Neural progenitor cell (in vitro differentiated cells): Measurements from ENCODE around the gene VGLL1.

Experiments
- CTCF ChIP-seq: fragments of 200-600 bp; sonication (generic); IDR thresholded peaks from 2 replicates; pipeline ENCODE4 v1.5.1; 2017; ENCODE audit warnings: antibody characterized with exemption, mild to moderate bottlenecking
- EZH2 ChIP-seq: fragments of 200-600 bp; sonication (generic); IDR thresholded peaks from 2 replicates; pipeline ENCODE4 v1.6.1; 2017; ENCODE audit warnings: antibody characterized with exemption, mild to moderate bottlenecking, moderate library complexity
- EZH2phosphoT487 ChIP-seq: fragments of 200-600 bp; sonication (generic); IDR thresholded peaks from 2 replicates; pipeline ENCODE4 v1.6.1; 2017; ENCODE audit warnings: antibody characterized with exemption

- TF ChIP-seq CTCF (no peak), EZH2phosphoT487 (no peak), EZH2 (no peak)
These were observed 37.0 kb upstream of the VGLL1 start for GRCh38 chrX:136495043-136495442.
